ENCODE data around the gene KIAA0513. TPM values are rescaled to one million over a fixed set of nuclear protein-coding genes. Genes with fewer than 3 reads are reported as not detected.

KIAA0513 gene
- total RNA-seq, 1 donor from 2014 or later = 56.1 TPM

DNA sequence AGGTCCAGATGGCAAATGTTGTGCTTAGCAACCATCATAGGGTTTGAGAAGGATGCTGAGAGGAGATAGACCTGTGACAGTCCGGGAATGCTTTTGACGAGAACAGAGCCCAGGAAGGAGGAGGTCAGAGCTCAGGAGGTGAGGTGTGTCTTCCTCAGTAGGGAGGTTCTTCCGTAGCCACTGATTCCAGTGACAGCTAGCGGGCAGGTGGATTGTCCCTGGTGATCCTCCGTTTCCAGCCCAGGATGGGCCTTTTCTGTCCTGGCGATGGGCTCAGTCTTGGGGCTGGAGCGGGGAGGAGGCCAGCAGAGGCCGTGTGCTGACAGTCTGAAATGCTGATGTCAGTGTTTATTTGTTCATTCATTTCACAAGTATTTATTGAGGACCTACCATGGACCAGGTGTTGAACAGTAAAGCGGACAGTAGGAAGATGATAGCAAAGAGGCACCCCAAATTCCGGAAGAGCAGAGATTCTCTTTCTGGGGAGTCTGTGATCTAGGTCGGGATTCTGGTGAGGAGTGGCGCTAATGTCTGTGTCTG, 38.8 kb downstream of the KIAA0513 start:
- Mint-ChIP-seq H3K4me1 (ENCODE audit: low read depth, unreplicated experiment) (peaks cover 37% of the 10 kb centered on the region), H3K9me3 (ENCODE audit: unreplicated experiment) (peaks cover 6% of the 10 kb centered on the region), H3K36me3 (ENCODE audit: unreplicated experiment) (no peaks in the 10 kb centered on the region), H3K27me3 (ENCODE audit: unreplicated experiment) (peaks cover 6% of the 10 kb centered on the region), H3K4me3 (ENCODE audit: unreplicated experiment) (no peak overlapping the region), H3K27ac (ENCODE audit: unreplicated experiment) (no peak overlapping the region)
- TF ChIP-seq, protein P1, sequence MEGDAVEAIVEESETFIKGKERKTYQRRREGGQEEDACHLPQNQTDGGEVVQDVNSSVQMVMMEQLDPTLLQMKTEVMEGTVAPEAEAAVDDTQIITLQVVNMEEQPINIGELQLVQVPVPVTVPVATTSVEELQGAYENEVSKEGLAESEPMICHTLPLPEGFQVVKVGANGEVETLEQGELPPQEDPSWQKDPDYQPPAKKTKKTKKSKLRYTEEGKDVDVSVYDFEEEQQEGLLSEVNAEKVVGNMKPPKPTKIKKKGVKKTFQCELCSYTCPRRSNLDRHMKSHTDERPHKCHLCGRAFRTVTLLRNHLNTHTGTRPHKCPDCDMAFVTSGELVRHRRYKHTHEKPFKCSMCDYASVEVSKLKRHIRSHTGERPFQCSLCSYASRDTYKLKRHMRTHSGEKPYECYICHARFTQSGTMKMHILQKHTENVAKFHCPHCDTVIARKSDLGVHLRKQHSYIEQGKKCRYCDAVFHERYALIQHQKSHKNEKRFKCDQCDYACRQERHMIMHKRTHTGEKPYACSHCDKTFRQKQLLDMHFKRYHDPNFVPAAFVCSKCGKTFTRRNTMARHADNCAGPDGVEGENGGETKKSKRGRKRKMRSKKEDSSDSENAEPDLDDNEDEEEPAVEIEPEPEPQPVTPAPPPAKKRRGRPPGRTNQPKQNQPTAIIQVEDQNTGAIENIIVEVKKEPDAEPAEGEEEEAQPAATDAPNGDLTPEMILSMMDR (IDR thresholded peaks at IDR 0.05; ENCODE audit: partially characterized antibody, unreplicated experiment) = no peak
- DNase-seq = no peak

DNA sequence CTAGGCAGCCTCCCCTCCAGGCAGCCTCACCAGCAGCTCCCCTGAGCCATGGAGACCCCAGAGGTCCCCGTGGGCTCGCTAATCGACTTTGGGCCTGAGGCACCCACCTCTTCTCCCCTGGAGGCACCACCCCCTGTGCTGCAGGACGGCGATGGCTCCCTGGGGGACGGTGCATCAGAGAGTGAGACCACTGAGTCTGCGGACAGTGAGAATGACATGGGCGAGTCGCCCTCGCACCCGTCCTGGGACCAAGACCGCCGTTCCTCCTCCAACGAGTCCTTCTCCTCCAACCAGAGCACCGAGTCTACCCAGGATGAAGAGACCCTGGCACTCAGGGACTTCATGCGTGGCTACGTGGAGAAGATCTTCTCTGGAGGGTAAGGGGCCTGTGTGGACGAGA, 39.4 kb downstream of the KIAA0513 start:
- Mint-ChIP-seq H3K27ac (ENCODE audit: unreplicated experiment) (no peak overlapping the region), H3K27me3 (ENCODE audit: unreplicated experiment) (peaks cover 4% of the 10 kb centered on the region), H3K9me3 (ENCODE audit: unreplicated experiment) (peaks cover 6% of the 10 kb centered on the region), H3K36me3 (ENCODE audit: unreplicated experiment) (peaks cover 4% of the 10 kb centered on the region), H3K4me1 (ENCODE audit: low read depth, unreplicated experiment) (peaks cover 31% of the 10 kb centered on the region), H3K4me3 (ENCODE audit: unreplicated experiment) (no peak overlapping the region)
- TF ChIP-seq, protein P1 (IDR thresholded peaks at IDR 0.05; ENCODE audit: partially characterized antibody, unreplicated experiment) = no peak
- no peak for DNase-seq

DNA sequence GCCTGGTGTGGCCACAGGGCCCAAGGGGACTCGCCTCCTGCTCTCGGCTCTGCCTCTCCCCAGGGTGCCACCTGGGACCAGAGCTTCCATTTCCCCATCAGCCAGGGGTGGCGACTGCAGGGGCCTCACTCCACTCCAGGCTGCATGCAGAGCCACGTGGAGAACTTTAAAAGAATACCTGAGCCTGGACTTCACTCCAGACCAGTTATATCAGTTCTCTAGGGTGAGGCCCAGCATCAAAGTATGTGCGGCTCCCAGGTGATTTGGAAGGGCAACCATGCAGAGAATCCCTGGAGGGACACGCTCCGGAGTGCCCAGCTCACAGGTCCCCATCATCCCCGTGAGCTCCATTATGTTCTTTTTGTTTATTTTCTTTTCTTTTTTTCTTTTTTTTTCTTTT, 39.8 kb downstream of the KIAA0513 start:
- peaks cover 6% of the 10 kb centered on the region for H3K9me3 Mint-ChIP-seq (ENCODE audit: unreplicated experiment)
- H3K4me1 Mint-ChIP-seq (ENCODE audit: low read depth, unreplicated experiment) = peaks cover 27% of the 10 kb centered on the region
- no peak for DNase-seq
- H3K4me3 Mint-ChIP-seq (ENCODE audit: unreplicated experiment) = no peak overlapping the region
- TF ChIP-seq, protein P1 (IDR thresholded peaks at IDR 0.05; ENCODE audit: partially characterized antibody, unreplicated experiment) = no peak
- H3K36me3 Mint-ChIP-seq (ENCODE audit: unreplicated experiment) = peaks cover 4% of the 10 kb centered on the region
- no peak overlapping the region for H3K27ac Mint-ChIP-seq (ENCODE audit: unreplicated experiment)
- H3K27me3 Mint-ChIP-seq (ENCODE audit: unreplicated experiment) = peaks cover 2% of the 10 kb centered on the region

DNA sequence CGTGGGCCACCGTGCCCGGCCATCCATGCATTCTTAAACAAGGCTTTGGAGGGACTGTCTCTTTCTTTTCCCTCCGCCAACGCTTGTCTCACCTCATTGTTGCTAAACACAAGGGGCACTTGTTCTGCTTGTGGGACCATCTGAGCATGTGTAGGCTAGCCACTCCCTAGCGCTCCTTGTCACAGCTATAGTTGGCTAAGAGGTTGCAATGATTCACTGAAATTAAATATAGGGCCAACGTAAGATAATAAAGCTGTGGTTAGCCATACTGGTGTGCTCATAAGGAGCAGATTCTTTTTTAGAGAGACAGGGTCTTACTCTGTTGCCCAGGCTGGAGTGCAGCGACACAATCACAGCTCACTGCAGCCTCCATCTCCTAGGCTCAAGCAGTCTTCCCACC, 41.2 kb downstream of the KIAA0513 start:
- H3K9me3 Mint-ChIP-seq (ENCODE audit: unreplicated experiment) = peaks cover 4% of the 10 kb centered on the region
- H3K4me3 Mint-ChIP-seq (ENCODE audit: unreplicated experiment) = no peak overlapping the region
- TF ChIP-seq, protein P1 (IDR thresholded peaks at IDR 0.05; ENCODE audit: partially characterized antibody, unreplicated experiment) = no peak
- peaks cover 2% of the 10 kb centered on the region for H3K27me3 Mint-ChIP-seq (ENCODE audit: unreplicated experiment)
- peaks cover 14% of the 10 kb centered on the region for H3K4me1 Mint-ChIP-seq (ENCODE audit: low read depth, unreplicated experiment)
- H3K27ac Mint-ChIP-seq (ENCODE audit: unreplicated experiment) = no peak overlapping the region
- no peak for DNase-seq
- peaks cover 4% of the 10 kb centered on the region for H3K36me3 Mint-ChIP-seq (ENCODE audit: unreplicated experiment)

DNA sequence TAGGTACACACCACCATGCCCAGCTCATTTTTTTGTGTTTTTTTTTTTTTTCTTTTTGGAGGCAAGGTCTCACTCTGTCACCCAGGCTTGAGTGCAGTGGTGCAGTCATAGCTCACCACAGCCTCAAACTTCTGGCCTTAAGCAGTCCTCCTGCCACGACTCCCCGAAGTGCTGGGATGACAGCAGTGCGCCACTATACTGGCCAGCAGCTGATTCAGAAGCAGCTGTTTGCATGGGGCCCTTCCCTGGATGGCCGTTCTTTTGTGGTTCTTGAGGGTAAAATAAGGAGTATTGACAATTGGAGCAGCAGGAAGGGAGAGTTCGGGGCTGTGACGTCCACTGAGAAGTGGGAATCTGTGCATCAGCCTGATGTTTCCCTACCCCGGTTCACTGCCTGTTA, 41.6 kb downstream of the KIAA0513 start:
- Mint-ChIP-seq H3K27ac (ENCODE audit: unreplicated experiment) (no peak overlapping the region), H3K27me3 (ENCODE audit: unreplicated experiment) (peaks cover 2% of the 10 kb centered on the region), H3K4me3 (ENCODE audit: unreplicated experiment) (no peak overlapping the region), H3K9me3 (ENCODE audit: unreplicated experiment) (peaks cover 4% of the 10 kb centered on the region), H3K4me1 (ENCODE audit: low read depth, unreplicated experiment) (peaks cover 14% of the 10 kb centered on the region), H3K36me3 (ENCODE audit: unreplicated experiment) (peaks cover 4% of the 10 kb centered on the region)
- no peak for DNase-seq
- TF ChIP-seq, protein P1 (IDR thresholded peaks at IDR 0.05; ENCODE audit: partially characterized antibody, unreplicated experiment) = no peak
